LHCN-M2 (cell line): Measurements from ENCODE around the gene ARF5. TPM values are rescaled to one million over a fixed set of nuclear protein-coding genes. Genes with fewer than 3 reads are reported as not detected.
"Not testable (repeated sequence)": the region's sequence is repeated elsewhere in the genome, so short reads cannot be mapped to it uniquely, and the experiment has no call there.

Source experiments
- DNase-seq: peaks from one replicate; pipeline ENCODE4 v3.0.0-alpha.2; 2012; ENCODE audit warnings: low read depth
- polyA plus RNA-seq: library from polyadenylated mRNA; unstranded; fragments of >200 nt; gene quantifications from one replicate; pipeline ENCODE4 v1.2.1, GENCODE V29; 2012; ENCODE audit warnings: missing spikeins
- total RNA-seq: library from RNA; depleted of rRNA; stranded (reverse); fragments of >200 nt; gene quantifications from 2 replicates; pipeline ENCODE4 v1.2.3, GENCODE V29; 2014; rRNA removed

ARF5 gene
- 300 and 309 TPM in 2 replicates for total RNA-seq
- 345 TPM for polyA plus RNA-seq

DNA sequence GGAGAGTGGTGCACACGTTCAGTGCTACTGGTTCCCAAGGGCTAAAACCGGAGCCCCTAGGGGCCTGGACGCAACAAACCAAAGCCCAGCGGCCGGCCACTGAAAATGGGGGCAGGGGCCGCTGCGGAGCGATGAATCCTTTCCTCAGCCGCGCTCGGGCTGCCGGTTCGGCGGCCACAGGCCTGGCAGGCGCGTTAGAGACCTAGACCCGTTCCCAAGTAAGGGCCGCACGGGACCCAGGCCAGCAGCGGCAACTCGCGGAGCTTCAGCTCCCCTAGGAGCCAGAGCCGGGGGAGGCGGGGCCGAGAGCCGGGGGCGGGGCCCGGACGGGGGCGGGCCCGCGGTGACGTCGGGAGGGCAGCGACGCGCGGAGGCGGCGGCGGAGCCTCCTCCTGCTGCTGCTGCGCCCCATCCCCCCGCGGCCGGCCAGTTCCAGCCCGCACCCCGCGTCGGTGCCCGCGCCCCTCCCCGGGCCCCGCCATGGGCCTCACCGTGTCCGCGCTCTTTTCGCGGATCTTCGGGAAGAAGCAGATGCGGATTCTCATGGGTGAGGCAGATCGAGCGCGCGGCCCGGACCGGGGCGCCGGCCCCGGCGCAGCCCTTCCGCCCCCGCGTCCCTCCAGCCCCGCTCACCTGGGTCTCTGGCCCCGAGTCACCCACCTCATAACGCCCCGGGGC, at the start of gene ARF5:
TSS of gene ARF5 (plus strand) at position 393 of the 678 bp plus-strand sequence. CDS start at position 481, 88 bp downstream.
- DNase-seq = peak; percentile 80

DNA sequence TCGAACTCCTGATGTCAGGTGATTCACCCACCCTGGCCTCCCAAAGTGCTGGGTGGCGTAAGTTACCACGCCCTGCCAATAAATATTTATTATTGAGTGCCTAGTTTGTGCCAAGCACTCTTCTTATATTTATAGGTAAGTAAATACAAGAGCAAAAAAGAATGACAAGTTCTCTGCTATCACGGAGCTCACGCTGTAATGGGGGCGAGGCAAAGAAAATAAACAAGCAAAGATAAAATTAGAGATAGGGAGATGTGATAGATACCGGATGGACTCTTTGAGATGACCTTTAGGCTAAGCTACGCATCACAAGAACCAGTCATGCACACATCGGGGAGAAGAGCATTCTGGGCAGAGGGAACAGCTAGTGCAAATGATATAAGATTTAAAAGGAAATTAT, 49.1 kb upstream of the ARF5 start:
- DNase-seq = no peak

DNA sequence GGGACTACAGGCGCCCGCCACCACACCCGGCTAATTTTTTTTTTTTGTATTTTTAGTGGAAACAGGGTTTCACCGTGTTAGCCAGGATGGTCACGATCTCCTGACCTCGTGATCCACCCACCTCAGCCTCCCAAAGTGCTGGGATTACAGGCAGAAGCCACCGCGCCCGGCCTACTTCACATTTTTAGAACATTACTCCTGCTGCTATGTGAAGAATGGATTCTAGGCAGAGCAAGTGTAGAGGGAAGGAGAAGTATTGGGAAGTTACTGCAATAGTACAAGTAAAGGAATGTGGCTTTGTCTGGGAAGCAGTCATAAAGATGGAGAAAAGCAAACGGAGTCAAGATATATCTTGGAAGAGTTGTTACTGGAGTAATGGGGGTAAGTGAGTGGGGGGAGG, 47.8 kb upstream of the ARF5 start:
- DNase-seq = not testable (repeated sequence)

DNA sequence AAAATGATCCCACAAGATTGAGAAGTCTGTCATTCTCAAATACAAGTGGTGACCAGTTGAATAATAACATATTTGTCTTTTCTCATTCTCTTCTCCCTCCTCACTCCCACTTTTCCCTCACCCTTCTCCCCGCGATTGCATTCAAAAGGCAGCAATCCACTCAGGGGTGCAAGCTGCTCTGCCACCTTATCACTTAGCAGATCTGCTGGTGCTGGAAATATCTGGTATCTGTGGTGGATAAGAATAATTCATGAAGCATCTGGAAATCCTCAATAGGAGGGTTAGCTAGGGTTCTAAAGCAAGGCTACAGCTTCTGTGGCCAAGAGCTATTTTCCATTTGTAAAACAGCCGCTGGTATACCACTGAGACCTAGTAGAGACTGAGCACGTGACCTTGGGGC, 46.7 kb upstream of the ARF5 start:
- no peak for DNase-seq

DNA sequence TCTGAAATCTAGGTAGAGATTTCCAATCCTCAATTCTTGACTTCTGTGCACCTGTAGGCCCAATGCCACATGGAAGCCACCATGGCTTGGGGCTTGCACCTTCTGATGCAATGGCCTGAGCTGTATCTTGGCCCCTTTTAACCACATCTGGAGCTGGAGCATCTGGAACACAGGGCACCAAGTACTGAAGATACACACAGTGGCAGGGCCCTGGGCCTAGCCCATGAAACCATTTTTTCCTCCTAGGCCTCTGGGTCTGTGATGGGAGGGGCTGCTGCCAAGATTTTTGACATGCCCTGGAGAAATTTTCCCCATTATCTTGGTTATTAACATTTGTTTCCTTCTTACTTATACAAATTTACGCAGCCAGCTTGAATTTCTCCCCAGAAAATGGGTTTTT, 41.9 kb upstream of the ARF5 start:
- no peak for DNase-seq

DNA sequence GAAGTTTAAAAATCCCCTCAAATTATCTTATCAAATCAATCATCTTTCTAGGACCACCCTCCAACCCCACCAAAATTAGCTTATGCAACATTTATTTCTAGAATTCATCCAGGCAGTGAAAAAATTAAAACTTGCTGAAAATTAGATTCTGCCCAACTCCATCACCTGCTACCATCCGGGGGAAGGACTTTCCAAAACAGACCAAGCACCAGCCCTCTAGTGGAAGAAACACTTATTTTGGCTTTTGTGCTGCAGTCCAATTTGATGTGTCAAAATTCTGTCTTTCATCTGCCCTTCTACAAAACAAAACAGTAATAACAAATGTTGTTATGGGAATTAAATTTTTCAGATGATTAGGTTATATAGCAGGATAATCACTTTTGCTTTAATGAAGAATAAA, 38.0 kb upstream of the ARF5 start:
- DNase-seq = no peak

DNA sequence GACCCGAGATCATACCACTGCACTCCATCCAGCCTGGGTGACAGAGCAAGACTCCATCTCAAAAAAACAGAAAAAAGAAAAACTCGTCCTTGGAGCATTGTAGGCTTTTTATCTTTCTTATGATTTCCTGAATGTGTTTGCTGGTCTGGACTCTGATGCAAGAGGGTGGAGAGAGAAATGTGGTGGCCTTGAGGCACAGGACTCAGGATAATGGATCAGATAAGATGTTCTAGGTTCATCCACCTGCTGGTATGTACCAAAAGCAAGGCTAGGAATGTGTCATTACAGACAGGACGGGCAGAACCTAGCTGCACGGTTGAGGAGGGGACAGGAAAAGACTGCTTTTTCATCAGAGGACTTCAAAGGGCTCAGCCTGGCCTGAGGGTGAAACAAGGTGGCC, 36.3 kb upstream of the ARF5 start:
- DNase-seq = no peak

DNA sequence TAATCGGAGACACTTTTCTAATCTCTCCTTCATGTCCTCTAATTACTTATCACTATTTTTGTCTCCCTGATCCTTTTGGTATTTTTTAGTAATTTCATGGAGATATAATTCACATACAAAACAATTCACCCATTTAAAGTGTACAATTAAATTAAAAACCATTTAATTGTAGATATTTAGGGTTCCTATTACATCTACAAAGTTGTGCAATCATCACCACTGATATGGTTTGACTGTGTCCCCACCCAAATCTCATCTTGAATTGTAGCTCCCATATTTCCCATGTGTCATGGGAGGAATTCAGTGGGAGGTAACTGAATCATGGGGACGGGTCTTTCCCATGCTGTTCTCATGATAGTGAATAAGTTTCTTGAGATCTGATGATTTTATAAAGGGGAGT, 31.8 kb upstream of the ARF5 start:
- DNase-seq = no peak

DNA sequence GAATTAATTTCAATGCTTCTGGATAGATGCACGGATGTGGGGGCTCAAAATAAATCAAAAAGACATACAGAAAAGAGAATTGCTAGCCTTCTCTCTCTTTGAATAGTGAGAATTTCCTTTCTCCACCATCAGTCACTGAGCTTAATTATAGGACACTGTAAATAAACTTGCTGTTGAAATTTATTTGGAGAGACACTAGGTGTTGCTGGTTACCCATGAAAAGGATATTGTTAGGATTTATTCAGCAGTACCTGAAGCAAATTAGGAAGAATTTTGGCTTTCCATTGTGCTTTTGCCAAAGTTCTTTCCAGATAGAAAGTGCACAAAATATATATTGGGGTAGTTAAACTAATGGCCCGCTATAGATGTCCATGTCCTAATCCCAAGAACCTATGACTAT, 30.4 kb upstream of the ARF5 start:
- DNase-seq = no peak

DNA sequence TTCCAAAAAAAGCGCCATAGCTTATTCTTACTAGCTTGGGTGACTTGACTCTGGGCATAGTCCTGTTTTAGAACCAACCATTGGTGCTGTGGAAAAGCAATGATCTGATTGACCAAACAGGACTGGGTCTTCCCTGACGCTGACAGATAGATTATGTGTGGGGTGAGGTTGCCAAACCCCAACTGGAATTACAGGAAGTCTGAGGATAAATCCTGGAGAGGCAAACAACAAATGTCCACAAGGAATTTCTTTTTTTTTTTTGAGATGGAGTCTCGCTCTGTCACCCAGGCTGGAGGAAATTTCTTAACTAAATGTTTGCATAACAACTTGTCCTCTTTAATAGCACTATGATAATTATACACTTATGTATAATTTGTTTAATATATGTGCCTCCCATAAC, 22.0 kb upstream of the ARF5 start:
- DNase-seq = no peak

DNA sequence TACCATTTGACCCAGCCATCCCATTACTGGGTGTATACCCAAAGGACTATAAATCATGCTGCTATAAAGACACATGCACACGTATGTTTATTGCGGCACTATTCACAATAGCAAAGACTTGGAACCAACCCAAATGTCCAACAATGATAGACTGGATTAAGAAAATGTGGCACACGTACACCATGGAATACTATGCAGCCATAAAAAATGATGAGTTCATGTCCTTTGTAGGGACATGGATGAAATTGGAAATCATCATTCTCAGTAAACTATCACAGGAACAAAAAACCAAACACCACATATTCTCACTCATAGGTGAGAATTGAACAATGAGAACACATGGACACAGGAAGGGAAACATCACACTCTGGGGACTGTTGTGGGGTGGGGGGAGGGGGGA, 20.2 kb upstream of the ARF5 start:
- DNase-seq = not testable (repeated sequence)

DNA sequence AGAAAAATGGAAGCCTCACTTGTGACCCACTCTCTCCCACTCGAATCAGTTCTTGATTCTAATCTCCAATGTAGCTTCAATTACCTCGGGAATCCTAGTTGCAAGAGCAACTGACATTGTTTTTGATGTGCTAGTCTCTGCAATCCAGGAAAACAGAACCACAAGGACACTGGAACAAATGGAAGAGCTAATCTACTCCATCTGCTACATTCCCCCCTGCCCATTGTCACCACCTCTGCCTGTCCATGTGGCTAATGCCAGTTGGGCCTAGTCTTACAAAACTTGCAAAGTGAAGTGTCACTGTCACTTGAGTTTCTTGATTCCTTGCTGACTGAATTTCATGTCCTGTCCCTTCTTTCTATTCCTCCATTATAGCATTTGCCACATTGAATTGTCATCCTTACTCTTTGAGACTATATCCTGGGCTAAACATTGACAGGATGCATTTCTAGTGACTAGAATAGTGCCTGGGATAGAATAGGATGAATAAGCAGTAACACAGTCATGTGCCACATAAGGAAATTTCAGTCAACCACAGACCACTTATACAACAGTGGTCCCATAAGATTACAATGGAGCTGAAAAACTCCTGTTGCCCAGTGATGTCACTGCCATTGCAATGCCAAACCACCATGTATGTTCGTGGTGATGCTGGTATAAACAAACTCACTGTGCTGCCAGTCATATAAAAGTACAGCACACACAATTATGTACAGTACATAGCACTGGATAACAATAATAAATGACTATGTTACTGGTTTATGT, 16.3 kb upstream of the ARF5 start:
- peak; percentile 41 for DNase-seq

DNA sequence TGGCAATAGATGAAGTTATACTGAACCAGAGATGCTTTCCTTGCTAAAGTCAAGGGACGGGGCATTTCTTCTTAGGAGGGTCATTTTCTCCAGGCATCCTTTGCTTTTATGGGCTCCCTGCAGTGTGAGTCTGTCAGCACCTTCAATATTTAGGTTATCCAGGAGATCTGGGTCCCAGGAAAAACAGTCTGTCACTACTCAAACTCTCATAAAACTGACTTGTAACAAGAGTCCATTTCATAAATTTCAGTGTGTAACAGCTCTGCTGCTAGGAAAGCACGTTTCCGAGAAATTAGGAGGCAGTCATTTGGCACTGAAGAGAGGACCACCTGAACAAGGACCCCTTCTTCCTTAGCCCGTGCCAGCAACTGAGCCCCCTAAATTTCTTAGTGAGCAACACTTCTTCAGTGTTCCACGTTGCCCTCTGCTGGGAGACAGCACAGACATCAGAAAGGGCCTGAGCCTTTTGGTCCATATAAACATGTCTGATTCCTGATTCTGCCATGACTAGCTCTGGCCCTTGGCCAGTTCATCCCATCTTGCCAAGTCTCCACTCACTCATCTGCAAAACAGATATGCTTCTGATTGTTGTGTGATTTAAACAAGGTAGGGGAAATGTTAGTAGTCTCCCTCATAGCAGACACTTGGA, 10.1 kb upstream of the ARF5 start:
- DNase-seq = peak; percentile 32

DNA sequence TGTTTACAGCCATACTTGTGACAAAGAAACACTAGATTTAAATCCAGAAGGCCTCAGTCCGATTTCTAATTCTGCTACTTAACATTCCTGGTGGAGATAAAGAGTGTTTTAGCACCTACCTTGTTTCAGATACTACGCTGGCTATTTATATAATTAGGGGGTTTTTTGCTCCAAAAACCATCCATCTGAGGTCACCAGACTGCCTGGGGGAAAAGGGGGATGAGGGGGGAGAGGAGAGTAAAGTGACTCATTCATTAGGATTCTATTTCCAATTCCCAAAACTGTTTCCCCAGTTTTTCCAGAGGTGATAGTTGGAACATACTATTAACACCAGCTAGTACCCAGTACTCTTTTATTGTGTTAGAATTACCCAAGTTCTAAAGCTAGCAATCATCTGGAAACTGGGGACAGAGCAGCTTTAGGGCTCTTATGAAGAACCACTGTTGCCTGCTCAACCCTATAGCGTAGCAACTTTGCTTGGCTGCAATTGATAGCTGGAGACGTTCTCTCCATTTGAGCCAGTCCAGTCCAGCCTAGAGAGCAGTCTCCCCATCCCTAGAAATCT, 9.4 kb upstream of the ARF5 start:
- no peak for DNase-seq

DNA sequence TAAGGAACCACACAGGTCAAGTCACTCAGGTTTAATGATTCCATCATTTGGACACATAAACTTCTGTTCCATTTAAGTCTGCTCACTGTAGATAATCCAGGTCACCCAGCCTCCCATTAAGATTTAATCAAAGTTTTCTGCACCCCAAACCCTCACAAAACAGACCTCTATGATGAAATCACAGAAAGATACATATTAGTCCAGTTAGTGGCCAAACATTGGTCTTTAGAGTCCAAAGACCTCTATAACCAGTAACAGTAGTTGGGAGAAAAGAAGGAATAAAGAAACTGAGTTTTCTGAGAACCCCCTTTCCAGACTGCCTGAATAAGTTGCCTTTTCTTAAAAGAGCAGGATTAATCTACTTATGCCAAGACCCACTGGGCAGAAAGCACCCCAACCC, 7.6 kb upstream of the ARF5 start:
- no peak for DNase-seq

DNA sequence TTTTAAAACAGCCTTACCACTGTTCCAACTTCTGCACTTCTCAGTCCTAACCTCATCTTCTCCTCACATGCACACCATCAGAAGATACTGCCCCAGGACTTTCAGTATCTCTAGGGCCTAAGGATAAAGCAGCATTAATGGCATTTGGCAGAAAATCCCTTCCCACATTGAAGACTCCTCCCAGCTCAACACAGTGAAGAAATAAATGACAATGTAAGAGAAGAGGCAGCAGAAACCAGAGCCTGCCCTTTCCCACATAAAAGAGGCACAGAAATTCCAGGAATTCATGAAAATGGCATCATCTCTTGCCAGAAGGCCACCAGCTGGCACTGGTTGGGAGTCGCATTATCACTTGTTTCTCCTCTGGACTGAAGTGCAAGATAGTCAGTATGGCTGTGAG, 6.5 kb upstream of the ARF5 start:
- peak; percentile 22 for DNase-seq

DNA sequence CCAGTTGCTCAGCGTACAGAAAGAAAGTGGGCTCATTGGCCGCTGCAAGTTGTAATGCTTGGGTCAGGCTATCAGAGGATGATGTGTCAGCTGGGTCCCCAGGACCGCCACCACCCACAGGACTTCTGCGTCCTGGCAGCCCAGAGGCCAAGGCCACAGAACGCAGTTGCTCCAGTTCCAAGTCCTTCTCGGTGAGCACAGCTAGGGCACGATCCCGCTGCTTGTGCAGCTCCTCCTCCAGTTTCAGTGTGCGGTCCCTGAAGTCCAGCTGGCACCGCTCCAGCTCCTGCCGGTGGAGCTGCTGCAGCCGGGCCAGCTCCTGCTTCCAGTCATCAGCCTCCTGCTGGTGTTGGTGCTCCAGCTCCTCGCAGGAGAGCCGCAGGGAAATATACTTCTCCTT, 5.8 kb upstream of the ARF5 start:
- DNase-seq = no peak

DNA sequence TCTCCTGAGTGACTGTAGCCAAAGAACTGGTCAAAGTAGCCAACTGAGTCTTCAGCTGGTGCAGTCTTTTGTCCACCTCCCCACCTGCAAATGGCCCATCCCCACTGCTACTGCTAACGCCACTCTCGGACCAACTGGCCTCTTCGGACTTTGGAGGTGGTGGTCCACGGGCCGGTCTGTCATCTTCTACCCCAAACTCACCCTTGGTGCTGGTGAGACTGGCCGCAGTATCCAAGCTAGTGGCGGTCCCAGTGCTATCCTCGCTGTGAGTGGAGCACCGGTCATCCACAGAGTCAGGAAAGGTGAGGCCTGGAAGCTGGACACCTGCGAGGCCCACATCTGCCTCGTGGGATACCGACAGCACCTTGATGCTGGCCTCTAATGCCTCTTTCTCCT, 3.6 kb upstream of the ARF5 start:
- no peak for DNase-seq

DNA sequence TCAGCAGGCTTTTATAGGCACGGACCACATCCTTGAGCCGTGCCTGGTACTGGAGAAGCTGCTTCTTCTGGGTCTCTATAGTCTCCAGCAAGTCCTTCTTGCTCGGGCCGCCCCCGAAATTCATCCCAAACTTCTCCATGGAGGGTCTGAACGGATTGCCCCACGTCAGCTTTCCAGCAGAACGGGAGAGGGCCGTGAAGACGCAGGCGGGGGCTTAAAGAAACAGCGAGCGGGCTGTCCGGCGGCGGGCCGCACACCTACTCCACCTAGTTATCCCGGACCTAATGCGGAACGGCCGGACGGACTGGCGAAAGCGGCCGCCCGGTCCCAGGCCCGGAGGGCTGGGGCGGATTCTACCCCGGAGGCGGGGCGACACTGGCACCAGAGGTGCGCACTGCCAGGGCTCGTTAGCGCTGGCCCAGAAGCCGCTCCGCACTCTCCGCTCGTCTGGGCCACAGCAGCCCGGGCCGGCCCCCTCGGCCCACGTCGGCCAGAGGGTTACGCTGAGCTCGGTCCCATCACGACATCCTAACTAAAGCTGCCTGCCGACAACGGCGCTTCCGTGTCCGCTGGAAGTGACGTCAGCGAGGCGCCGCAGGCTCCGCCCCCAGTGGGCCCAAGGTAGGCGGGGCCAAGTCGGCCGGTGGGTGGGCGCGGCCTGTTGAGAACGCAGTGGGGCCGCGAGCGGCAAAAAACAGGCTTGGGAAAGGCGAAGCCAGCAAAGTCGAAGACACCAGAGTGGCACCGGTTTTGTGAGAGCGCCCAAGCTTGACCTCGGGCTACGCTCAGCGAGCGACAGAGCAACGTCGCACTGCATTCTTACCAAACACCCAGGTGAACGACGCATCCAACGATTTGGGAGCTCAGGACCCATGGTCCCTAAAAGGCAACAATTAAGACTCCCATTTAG, 2.9 kb upstream of the ARF5 start, which contains the start of gene GCC1:
TSS of gene GCC1 (minus strand) at position 553 of the 910 bp plus-strand sequence. CDS start at position 139, 414 bp downstream.
- DNase-seq = peak; percentile 84

DNA sequence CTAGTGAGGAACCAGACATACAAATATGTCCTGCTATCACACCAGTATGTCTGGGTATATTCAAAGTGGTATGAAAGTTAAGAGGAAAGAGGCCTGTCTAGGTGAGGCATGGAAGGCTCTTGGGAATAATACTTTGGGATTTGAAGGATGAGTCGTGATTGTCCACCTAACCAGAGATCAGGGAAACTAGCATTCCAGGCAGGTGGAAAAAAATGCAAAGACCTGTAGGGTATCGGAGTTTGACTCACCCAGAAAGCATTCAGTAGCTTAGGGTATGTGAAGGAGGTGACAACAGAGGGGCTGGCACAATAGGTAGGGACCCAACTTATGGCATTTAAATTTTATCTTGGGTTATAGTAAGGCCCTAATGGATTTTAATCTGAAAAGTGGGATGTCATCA, 1.9 kb upstream of the ARF5 start:
- no peak for DNase-seq

DNA sequence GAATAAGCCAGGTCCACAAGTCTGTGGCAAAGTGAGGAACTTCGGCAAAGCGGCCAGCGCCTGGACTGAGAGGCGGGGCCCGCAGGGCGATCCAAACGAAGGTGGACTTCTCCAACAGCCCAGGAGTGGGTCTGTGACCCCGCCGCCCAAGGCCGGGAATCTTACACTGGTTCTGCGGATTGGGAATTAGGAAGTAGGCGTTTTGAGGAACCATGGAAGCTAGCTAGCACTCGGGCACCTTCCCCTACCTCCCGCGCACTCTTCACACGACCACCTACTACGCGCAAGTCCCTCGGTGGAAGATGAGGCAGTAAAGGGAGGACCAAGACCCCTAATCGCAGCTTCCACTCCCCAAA, 570 bp upstream of the ARF5 start:
- DNase-seq = no peak
